Measurements from ENCODE around the gene MED23. TPM values are rescaled to one million over a fixed set of nuclear protein-coding genes. Genes with fewer than 3 reads are reported as not detected.
A peak's percentile ranks its signal among the peaks of the same experiment; 100 is the strongest.

Gene MED23
- total and polyA plus RNA-seq, 9 of the 15 experiments (the other 6 are each of a cell fraction or from before 2014, with no cell fraction given) = 13.7 to 61.2 (median 27.2) TPM

GRCh38 chr6:131646249-131646670 is 18.2 kb upstream of the MED23 start (continued):
- no peak for TF ChIP-seq HOMEZ (CRISPR knock-in tag; IDR thresholded peaks at IDR 0.05)
- TF ChIP-seq E2F5 (CRISPR knock-in tag; IDR thresholded peaks at IDR 0.05) = no peak
- no peak for TF ChIP-seq MTF1 (CRISPR knock-in tag; IDR thresholded peaks at IDR 0.05; ENCODE audit: borderline replicate concordance)
- no peak for TF ChIP-seq ZNF584 (CRISPR knock-in tag; IDR thresholded peaks at IDR 0.05; ENCODE audit: low read depth)
- TF ChIP-seq ZC3H11A (IDR thresholded peaks at IDR 0.05; ENCODE audit: low read depth, low read length) = no peak
- TF ChIP-seq HDAC3 (IDR thresholded peaks at IDR 0.05; ENCODE audit: borderline replicate concordance, partially characterized antibody) = peak; percentile 70
- no peak for TF ChIP-seq USF1 (CRISPR knock-in tag; IDR thresholded peaks at IDR 0.05)
- TF ChIP-seq ZNF384 (IDR thresholded peaks at IDR 0.05; ENCODE audit: low read depth, low read length) = no peak
- TF ChIP-seq PURB (CRISPR knock-in tag; IDR thresholded peaks at IDR 0.05; ENCODE audit: low read depth) = no peak
- no peak for TF ChIP-seq XRCC3 (IDR thresholded peaks at IDR 0.05)
- TF ChIP-seq MYC (IDR thresholded peaks at IDR 0.05; ENCODE audit: low read depth, low read length) = no peak
- no peak for TF ChIP-seq MYC (CRISPR knock-in tag; IDR thresholded peaks at IDR 0.05; ENCODE audit: borderline replicate concordance, low read depth)
- 0 out of 2 replicates have a peak, but pooled peaks have one; percentile 41 for TF ChIP-seq ZEB2 (IDR thresholded peaks at IDR 0.05)
- TF ChIP-seq ESRRA (IDR thresholded peaks at IDR 0.05; ENCODE audit: borderline replicate concordance, low read depth) = no peak
- TF ChIP-seq ZNF512 (tag; IDR thresholded peaks at IDR 0.05) = no peak
- no peak for TF ChIP-seq ZFX (CRISPR knock-in tag; IDR thresholded peaks at IDR 0.05)
- no peak for TF ChIP-seq ZNF121 (CRISPR knock-in tag; conservative IDR thresholded peaks at IDR 0.05)
- no peak for TF ChIP-seq PTBP1 (IDR thresholded peaks at IDR 0.05; ENCODE audit: low read depth, low read length)
- no peak for TF ChIP-seq ZNF174 (CRISPR knock-in tag; IDR thresholded peaks at IDR 0.05)
- TF ChIP-seq BCL6 (CRISPR knock-in tag; IDR thresholded peaks at IDR 0.05) = no peak
- TF ChIP-seq ZNF740 (CRISPR knock-in tag; IDR thresholded peaks at IDR 0.05) = no peak
- no peak for TF ChIP-seq ZNF740 (tag; IDR thresholded peaks at IDR 0.05)
- TF ChIP-seq TARDBP (IDR thresholded peaks at IDR 0.05) = no peak
- peak; percentile 47 for TF ChIP-seq NEUROD1 (IDR thresholded peaks at IDR 0.05; ENCODE audit: borderline replicate concordance, low read depth, low read length, partially characterized antibody)
